K562 (cell line): Measurements from ENCODE around the gene YIPF5. TPM values are rescaled to one million over a fixed set of nuclear protein-coding genes. Genes with fewer than 3 reads are reported as not detected.

Experiments
- ATAC-seq: fragments of 200-7000 bp; cut with Tn5 transposase; 3 replicates; pipeline ENCODE4 v1.9.1; 2020; ENCODE audit warnings: moderate library complexity
- BruUV-seq: library from RNA; stranded (reverse); fragments of 400-500 nt; replicated peaks from 2 replicates; lab custom pipeline; 2021; lab: Mats Ljungman, UMichigan
- CTCF ChIA-PET: fragments of 300-600 bp; formaldehyde crosslinking; extraction: SDS; loops from one replicate; lab custom pipeline; 2021; ENCODE audit warnings: low intra/inter-chr PET ratio; lab: Yijun Ruan, JAX
- POLR2A ChIA-PET: fragments of 300-600, 350-650 bp; sonication (Branson Sonifier 250); formaldehyde crosslinking; extraction: SDS; loops from one replicate; lab custom pipeline; 2021; ENCODE audit warnings: antibody characterized with exemption, inconsistent platforms; lab: Yijun Ruan, JAX
- DNase-seq, 4 experiments: peaks; one replicate each; pipeline versions ENCODE4 v3.0.0 to v3.0.0-alpha.2; 2011 to 2018; ENCODE audit warnings: low spot score in 3 of 4, mixed read lengths in 3 of 4; ENCODE audit errors: extremely low read depth in 1 of 4
- FAIRE-seq: peaks from 2 replicates; lab custom pipeline; 2011; peaks lifted over from hg19 to GRCh38; lab: Jason Lieb, UNC
- H2AFZ ChIP-seq: 2 replicates; pipeline ENCODE4 v1.6.0; 2011; ENCODE audit warnings: low read depth, low read length, control low read depth, inconsistent platforms
- H3K27ac ChIP-seq: fragments of 200-600 bp; 3 replicates; pipeline ENCODE4 v1.8.0; 2011; ENCODE audit warnings: low read depth, mild to moderate bottlenecking, control low read depth, inconsistent platforms, low read length, moderate library complexity, mixed read lengths; ENCODE audit errors: extremely low read depth
- H3K27me3 ChIP-seq, 2 experiments: fragments of 300-600 bp in 1 of 2; 2 replicates in 1 of 2; 3 replicates in 1 of 2; pipeline versions ENCODE4 v1.6.0 to v1.8.0; 2011; ENCODE audit warnings: inconsistent platforms in 2 of 2, low read length in 2 of 2, mild to moderate bottlenecking in 1 of 2, mixed read lengths in 1 of 2, moderate library complexity in 1 of 2; ENCODE audit not compliant: control insufficient read depth in 2 of 2, insufficient read depth in 2 of 2
- H3K36me3 ChIP-seq: fragments of 300-600 bp; 3 replicates; pipeline ENCODE4 v1.8.0; 2011; ENCODE audit warnings: mild to moderate bottlenecking, low read length, inconsistent platforms; ENCODE audit not compliant: control insufficient read depth, insufficient read depth
- H3K4me1 ChIP-seq, 2 experiments: fragments of 200-600 bp in 1 of 2; replicated peaks in 1 of 2; 2 replicates in 1 of 2; 3 replicates in 1 of 2; pipeline versions ENCODE4 v1.5.1 to v1.8.0; 2011; ENCODE audit warnings: inconsistent platforms in 2 of 2, low read length in 2 of 2, mild to moderate bottlenecking in 1 of 2, mixed read lengths in 1 of 2, moderate library complexity in 1 of 2; ENCODE audit not compliant: control insufficient read depth in 2 of 2, insufficient read depth in 2 of 2
- H3K4me2 ChIP-seq: 2 replicates; pipeline ENCODE4 v1.6.1; 2011; ENCODE audit warnings: low read length, control low read depth, inconsistent platforms, mixed read lengths; ENCODE audit not compliant: insufficient read depth
- H3K4me3 ChIP-seq: fragments of 200-600 bp; sonication (generic), shearing (Covaris generic); 2 replicates; pipeline ENCODE4 v1.5.1; 2016; ENCODE audit warnings: control low read depth, inconsistent platforms
- H3K79me2 ChIP-seq: fragments of 200-600 bp; 3 replicates; pipeline ENCODE4 v1.8.0; 2011; ENCODE audit warnings: low read length, inconsistent platforms; ENCODE audit not compliant: control insufficient read depth, insufficient read depth
- H3K9ac ChIP-seq, 2 experiments: 2 replicates each; pipeline versions ENCODE4 v1.6.0 to v1.6.1; 2011; ENCODE audit warnings: low read depth in 2 of 2, low read length in 2 of 2, control low read depth in 1 of 2, inconsistent platforms in 1 of 2, mild to moderate bottlenecking in 1 of 2, mixed read lengths in 1 of 2; ENCODE audit not compliant: insufficient read depth in 1 of 2
- H3K9me1 ChIP-seq: one replicate; pipeline ENCODE4 v1.6.0; 2011; ENCODE audit warnings: inconsistent platforms, mild to moderate bottlenecking, low read length, moderate library complexity; ENCODE audit not compliant: control insufficient read depth, insufficient read depth
- H3K9me3 ChIP-seq: replicated peaks from 2 replicates; pipeline ENCODE4 v1.5.1; 2011; ENCODE audit warnings: low read depth, low read length, inconsistent platforms; ENCODE audit not compliant: control insufficient read depth, insufficient read depth
- H4K20me1 ChIP-seq: replicated peaks from 2 replicates; pipeline ENCODE4 v1.6.1; 2011; ENCODE audit warnings: low read length, inconsistent platforms, mixed read lengths; ENCODE audit not compliant: control insufficient read depth, insufficient read depth
- NRF1 ChIP-seq, 2 experiments: fragments of 450-650 bp; IDR thresholded peaks in 1 of 2; conservative IDR thresholded peaks in 1 of 2; 2 replicates each; pipeline ENCODE4 v1.6.1; 2014; ENCODE audit warnings: mild to moderate bottlenecking in 2 of 2
- ZNF134 ChIP-seq: fragments of 250-450 bp; sonication (Bioruptor Pico); conservative IDR thresholded peaks from 2 replicates; pipeline ENCODE4 v1.4.0; 2020
- ZNF224 ChIP-seq: sonication (generic); formaldehyde crosslinking; IDR thresholded peaks from 2 replicates; pipeline ENCODE4 v1.8.0; 2022; ENCODE audit warnings: mild to moderate bottlenecking, missing genetic modification reagents
- ZNF311 ChIP-seq: fragments of 250-450 bp; sonication (Bioruptor Pico); IDR thresholded peaks from 2 replicates; pipeline ENCODE4 v1.4.0; 2020; ENCODE audit warnings: mild to moderate bottlenecking, moderate library complexity
- ZNF316 ChIP-seq: fragments of 450-650 bp; IDR thresholded peaks from 2 replicates; pipeline ENCODE4 v1.6.1; 2016
- ZNF561 ChIP-seq: fragments of 450-650 bp; formaldehyde crosslinking; conservative IDR thresholded peaks from 2 replicates; pipeline ENCODE4 v1.4.0; 2020; ENCODE audit warnings: mild to moderate bottlenecking, moderate library complexity
- WGBS: fragments of 100-300 bp; shearing (Covaris generic); methylation state at CpG from one replicate; pipeline ENCODE4 v1.1.6; 2016; ENCODE audit warnings: low coverage, mixed read lengths; ENCODE audit not compliant: insufficient coverage; ENCODE audit errors: missing lambda C conversion rate; 5-methylcytosine and 5-hydroxymethylcytosine counted together
- in situ Hi-C: fragments of 300-500 bp; cut with MboI; formaldehyde crosslinking; loops from 4 replicates; pipeline ENCODE4 v1.15.0; 2018; ENCODE audit warnings: inconsistent platforms, mixed read lengths
- intact Hi-C: fragments of 100-400 bp; cut with micrococcal nuclease; formaldehyde crosslinking; loops from 2 replicates; pipeline ENCODE4 v1.14.2; 2022
- polyA plus RNA-seq, 8 experiments: library from polyadenylated mRNA; depleted of rRNA in 4 of 8; stranded (reverse) in 5 of 8; unstranded in 3 of 8; fragments of >200 nt; fragmentation: Nextera tagmentation in 2 of 8; fragmentation: Illumina TruSeq in 1 of 8; extraction: Ambion mirVana in 2 of 8; extraction: Trizol in 1 of 8; gene quantifications; 2 replicates each; pipeline versions ENCODE4 v1.2.1 to v1.2.3, GENCODE V29; 2011 to 2014; ENCODE audit warnings: inconsistent platforms in 1 of 8, missing spikeins in 1 of 8
- total RNA-seq, 7 experiments: library from RNA; depleted of rRNA in 6 of 7; stranded (reverse); fragments of >200 nt in 6 of 7; fragmentation: Illumina TruSeq in 2 of 7; extraction: Trizol in 2 of 7; gene quantifications; 2 replicates each; pipeline versions ENCODE4 v1.2.1 to v1.2.3, GENCODE V29; 2011 to 2021; ENCODE audit warnings: low replicate concordance in 1 of 7
- TF ChIP-seq, protein P1 (sequence below): fragments of 150-350 bp; IDR thresholded peaks from 2 replicates; pipeline ENCODE4 v1.6.1; 2014; ENCODE audit warnings: low read depth, mild to moderate bottlenecking, low read length, borderline replicate concordance
- TF ChIP-seq, protein P2 (sequence below): fragments of 450-650 bp; formaldehyde crosslinking; IDR thresholded peaks from 2 replicates; pipeline ENCODE4 v1.4.0; 2020; ENCODE audit warnings: mild to moderate bottlenecking, moderate library complexity
- TF ChIP-seq, protein P3 (sequence below): fragments of 450-650 bp; formaldehyde crosslinking; IDR thresholded peaks from 2 replicates; pipeline ENCODE4 v1.4.0; 2022; ENCODE audit warnings: mild to moderate bottlenecking, moderate library complexity

YIPF5 gene
- total and polyA plus RNA-seq, 9 of the 15 experiments (the other 6 are each of a cell fraction or from before 2014, with no cell fraction given), result 12.1 to 52.9 (median 33.7) TPM

DNA sequence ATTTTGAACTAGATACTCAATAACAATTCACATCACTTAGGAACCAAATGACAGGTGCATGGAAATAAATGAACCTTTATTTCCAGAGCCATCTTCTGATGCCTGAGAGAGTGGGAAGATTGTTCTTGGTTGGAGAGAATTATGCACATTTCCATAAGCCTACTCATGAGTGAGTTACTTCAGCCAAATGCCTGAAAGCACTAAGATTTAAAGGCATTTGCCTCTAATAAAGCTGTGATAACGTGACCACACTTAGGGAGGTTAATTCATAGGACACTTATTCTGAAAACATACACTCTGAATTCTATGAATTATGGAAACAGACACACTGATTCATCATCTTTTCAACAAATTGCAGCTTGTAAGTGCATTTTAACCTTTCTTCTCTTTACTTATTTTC is 40.2 kb upstream of the YIPF5 start:
- in situ Hi-C loops, result loop anchor here (25.0 kb wide), 1 partner anchor 1852 kb away; no protein-coding TSS in a partner anchor
- FAIRE-seq, result no peak

More for the DNA sequence above, 40.2 kb upstream of the YIPF5 start:
- intact Hi-C loops, result no loop called here
- Histone ChIP-seq H3K36me3 (no peaks in the 10 kb centered on the region), H3K4me1 (no peaks in the 10 kb centered on the region), H3K9me1 (no peaks in the 10 kb centered on the region), H2AFZ (no peak overlapping the region), H3K27ac (no peak overlapping the region), H3K4me3 (no peak overlapping the region), H3K27me3 (no peaks in the 10 kb centered on the region), H4K20me1 (no peaks in the 10 kb centered on the region), H3K9me3 (no peaks in the 10 kb centered on the region), H3K9ac (no peak overlapping the region), H3K4me2 (no peak overlapping the region), H3K79me2 (no peaks in the 10 kb centered on the region)
- TF ChIP-seq ZNF311 (CRISPR knock-in tag) (no peak), NRF1 (conservative IDR thresholded peaks at IDR 0.05 in 1 of 2, IDR thresholded peaks at IDR 0.05 in 1 of 2) (no peak), ZNF316 (no peak), ZNF134 (CRISPR knock-in tag) (no peak), ZNF561 (CRISPR knock-in tag) (no peak), ZNF224 (CRISPR knock-in tag) (no peak)
- TF ChIP-seq, protein P1, sequence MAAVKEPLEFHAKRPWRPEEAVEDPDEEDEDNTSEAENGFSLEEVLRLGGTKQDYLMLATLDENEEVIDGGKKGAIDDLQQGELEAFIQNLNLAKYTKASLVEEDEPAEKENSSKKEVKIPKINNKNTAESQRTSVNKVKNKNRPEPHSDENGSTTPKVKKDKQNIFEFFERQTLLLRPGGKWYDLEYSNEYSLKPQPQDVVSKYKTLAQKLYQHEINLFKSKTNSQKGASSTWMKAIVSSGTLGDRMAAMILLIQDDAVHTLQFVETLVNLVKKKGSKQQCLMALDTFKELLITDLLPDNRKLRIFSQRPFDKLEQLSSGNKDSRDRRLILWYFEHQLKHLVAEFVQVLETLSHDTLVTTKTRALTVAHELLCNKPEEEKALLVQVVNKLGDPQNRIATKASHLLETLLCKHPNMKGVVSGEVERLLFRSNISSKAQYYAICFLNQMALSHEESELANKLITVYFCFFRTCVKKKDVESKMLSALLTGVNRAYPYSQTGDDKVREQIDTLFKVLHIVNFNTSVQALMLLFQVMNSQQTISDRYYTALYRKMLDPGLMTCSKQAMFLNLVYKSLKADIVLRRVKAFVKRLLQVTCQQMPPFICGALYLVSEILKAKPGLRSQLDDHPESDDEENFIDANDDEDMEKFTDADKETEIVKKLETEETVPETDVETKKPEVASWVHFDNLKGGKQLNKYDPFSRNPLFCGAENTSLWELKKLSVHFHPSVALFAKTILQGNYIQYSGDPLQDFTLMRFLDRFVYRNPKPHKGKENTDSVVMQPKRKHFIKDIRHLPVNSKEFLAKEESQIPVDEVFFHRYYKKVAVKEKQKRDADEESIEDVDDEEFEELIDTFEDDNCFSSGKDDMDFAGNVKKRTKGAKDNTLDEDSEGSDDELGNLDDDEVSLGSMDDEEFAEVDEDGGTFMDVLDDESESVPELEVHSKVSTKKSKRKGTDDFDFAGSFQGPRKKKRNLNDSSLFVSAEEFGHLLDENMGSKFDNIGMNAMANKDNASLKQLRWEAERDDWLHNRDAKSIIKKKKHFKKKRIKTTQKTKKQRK, result no peak
- TF ChIP-seq, protein P2, sequence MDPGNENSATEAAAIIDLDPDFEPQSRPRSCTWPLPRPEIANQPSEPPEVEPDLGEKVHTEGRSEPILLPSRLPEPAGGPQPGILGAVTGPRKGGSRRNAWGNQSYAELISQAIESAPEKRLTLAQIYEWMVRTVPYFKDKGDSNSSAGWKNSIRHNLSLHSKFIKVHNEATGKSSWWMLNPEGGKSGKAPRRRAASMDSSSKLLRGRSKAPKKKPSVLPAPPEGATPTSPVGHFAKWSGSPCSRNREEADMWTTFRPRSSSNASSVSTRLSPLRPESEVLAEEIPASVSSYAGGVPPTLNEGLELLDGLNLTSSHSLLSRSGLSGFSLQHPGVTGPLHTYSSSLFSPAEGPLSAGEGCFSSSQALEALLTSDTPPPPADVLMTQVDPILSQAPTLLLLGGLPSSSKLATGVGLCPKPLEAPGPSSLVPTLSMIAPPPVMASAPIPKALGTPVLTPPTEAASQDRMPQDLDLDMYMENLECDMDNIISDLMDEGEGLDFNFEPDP (CRISPR knock-in tag), result no peak
- TF ChIP-seq, protein P3, sequence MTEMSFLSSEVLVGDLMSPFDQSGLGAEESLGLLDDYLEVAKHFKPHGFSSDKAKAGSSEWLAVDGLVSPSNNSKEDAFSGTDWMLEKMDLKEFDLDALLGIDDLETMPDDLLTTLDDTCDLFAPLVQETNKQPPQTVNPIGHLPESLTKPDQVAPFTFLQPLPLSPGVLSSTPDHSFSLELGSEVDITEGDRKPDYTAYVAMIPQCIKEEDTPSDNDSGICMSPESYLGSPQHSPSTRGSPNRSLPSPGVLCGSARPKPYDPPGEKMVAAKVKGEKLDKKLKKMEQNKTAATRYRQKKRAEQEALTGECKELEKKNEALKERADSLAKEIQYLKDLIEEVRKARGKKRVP (CRISPR knock-in tag), result no peak
- CTCF ChIA-PET, result no interaction called here
- DNase-seq, result no peak
- no TSS peak for BruUV-seq
- POLR2A ChIA-PET, result interaction anchor here (0.7 kb wide), 1 partner anchor 17 kb away, joined by 3 read pairs; no protein-coding TSS in a partner anchor
- no peak for ATAC-seq
- 0% methylated on average over 1 of the region's 1 CpG for WGBS
